H9 (cell line): ENCODE measurements around the gene ZBTB20. TPM values are rescaled to one million over a fixed set of nuclear protein-coding genes. Genes with fewer than 3 reads are reported as not detected.

Experiments used
- DNase-seq: peaks from one replicate; pipeline ENCODE4 v3.0.0-alpha.2; 2017
- H2AFZ ChIP-seq: one replicate; pipeline ENCODE4 v1.6.1; 2013; ENCODE audit warnings: mild to moderate bottlenecking, low read length, control low read depth, moderate library complexity
- H2AK5ac ChIP-seq: 2 replicates; pipeline ENCODE4 v1.6.1; 2013; ENCODE audit warnings: low read length, control low read depth, mixed read lengths; ENCODE audit not compliant: insufficient read length
- H2BK120ac ChIP-seq: one replicate; pipeline ENCODE4 v1.6.1; 2013; ENCODE audit warnings: low read depth, mild to moderate bottlenecking, low read length, control low read depth, inconsistent platforms; ENCODE audit not compliant: poor library complexity, severe bottlenecking
- H2BK12ac ChIP-seq: 2 replicates; pipeline ENCODE4 v1.6.1; 2013; ENCODE audit warnings: low read length, control low read depth, mixed read lengths, low read depth; ENCODE audit not compliant: insufficient read length
- H2BK15ac ChIP-seq: 2 replicates; pipeline ENCODE4 v1.6.1; 2013; ENCODE audit warnings: low read depth, low read length, control low read depth
- H2BK20ac ChIP-seq: one replicate; pipeline ENCODE4 v1.6.1; 2013; ENCODE audit warnings: low read depth, mild to moderate bottlenecking, low read length, control low read depth, inconsistent platforms; ENCODE audit not compliant: poor library complexity, severe bottlenecking
- H2BK5ac ChIP-seq: 2 replicates; pipeline ENCODE4 v1.6.1; 2013; ENCODE audit warnings: low read length, control low read depth, mixed read lengths; ENCODE audit not compliant: insufficient read length
- H3K14ac ChIP-seq: 2 replicates; pipeline ENCODE4 v1.6.1; 2013; ENCODE audit warnings: low read length, control low read depth; ENCODE audit not compliant: insufficient read depth
- H3K18ac ChIP-seq: 2 replicates; pipeline ENCODE4 v1.6.1; 2013; ENCODE audit warnings: low read depth, mild to moderate bottlenecking, mixed read lengths, low read length, control low read depth; ENCODE audit not compliant: insufficient read length
- H3K23ac ChIP-seq: 2 replicates; pipeline ENCODE4 v1.6.1; 2013; ENCODE audit warnings: low read length, control low read depth, mixed read lengths, low read depth; ENCODE audit not compliant: insufficient read length
- H3K23me2 ChIP-seq: 2 replicates; pipeline ENCODE4 v1.6.1; 2013; ENCODE audit warnings: low read depth, mild to moderate bottlenecking, mixed read lengths, low read length, control low read depth; ENCODE audit not compliant: insufficient read length, poor library complexity, severe bottlenecking
- H3K27ac ChIP-seq: 2 replicates; pipeline ENCODE4 v1.5.1; 2013; ENCODE audit warnings: low read length, control low read depth, mixed read lengths, low read depth; ENCODE audit not compliant: insufficient read length
- H3K27me3 ChIP-seq: 2 replicates; pipeline ENCODE4 v1.6.1; 2013; ENCODE audit warnings: low read length, control low read depth, inconsistent platforms; ENCODE audit not compliant: insufficient read depth
- H3K4ac ChIP-seq: 2 replicates; pipeline ENCODE4 v1.6.1; 2013; ENCODE audit warnings: low read depth, mild to moderate bottlenecking, control low read depth, inconsistent platforms, low read length, moderate library complexity
- H3K4me1 ChIP-seq: 2 replicates; pipeline ENCODE4 v1.6.1; 2013; ENCODE audit warnings: low read length, control low read depth, inconsistent platforms; ENCODE audit not compliant: insufficient read depth
- H3K4me2 ChIP-seq: 2 replicates; pipeline ENCODE4 v1.6.1; 2013; ENCODE audit warnings: low read length, control low read depth, mixed read lengths; ENCODE audit not compliant: insufficient read length, insufficient read depth
- H3K56ac ChIP-seq: 2 replicates; pipeline ENCODE4 v1.6.1; 2013; ENCODE audit warnings: low read depth, mild to moderate bottlenecking, mixed read lengths, low read length, control low read depth; ENCODE audit not compliant: insufficient read length
- H3K79me1 ChIP-seq: 2 replicates; pipeline ENCODE4 v1.6.1; 2013; ENCODE audit warnings: low read depth, mild to moderate bottlenecking, moderate library complexity, low read length, control low read depth, inconsistent platforms; ENCODE audit not compliant: insufficient read depth, poor library complexity, severe bottlenecking
- H3K79me2 ChIP-seq: 2 replicates; pipeline ENCODE4 v1.6.1; 2013; ENCODE audit warnings: low read length, control low read depth, inconsistent platforms; ENCODE audit not compliant: insufficient read depth
- H3K9ac ChIP-seq: 2 replicates; pipeline ENCODE4 v1.6.1; 2013; ENCODE audit warnings: low read length, control low read depth, mixed read lengths; ENCODE audit not compliant: insufficient read length; ENCODE audit errors: extremely low read depth
- H3K9me3 ChIP-seq: one replicate; pipeline ENCODE4 v1.6.1; 2013; ENCODE audit warnings: low read depth, low read length, inconsistent platforms; ENCODE audit not compliant: control insufficient read depth
- H3T11ph ChIP-seq: one replicate; pipeline ENCODE4 v1.6.1; 2013; ENCODE audit warnings: mild to moderate bottlenecking, low read length, control low read depth, inconsistent platforms
- H4K20me1 ChIP-seq: one replicate; pipeline ENCODE4 v1.6.1; 2013; ENCODE audit not compliant: control insufficient read depth, insufficient read length, insufficient read depth
- H4K5ac ChIP-seq: 2 replicates; pipeline ENCODE4 v1.6.1; 2013; ENCODE audit warnings: low read depth, mild to moderate bottlenecking, mixed read lengths, low read length, control low read depth; ENCODE audit not compliant: insufficient read length
- H4K8ac ChIP-seq: replicated peaks from 2 replicates; pipeline ENCODE4 v1.6.1; 2013; ENCODE audit warnings: low read length, control low read depth, mixed read lengths, low read depth; ENCODE audit not compliant: insufficient read length
- H4K91ac ChIP-seq: 2 replicates; pipeline ENCODE4 v1.6.1; 2013; ENCODE audit warnings: low read depth, mild to moderate bottlenecking, moderate library complexity, mixed read lengths, low read length, control low read depth; ENCODE audit not compliant: insufficient read length
- H3K27ac Mint-ChIP-seq, 3 experiments: 2 replicates in 2 of 3; 3 replicates in 1 of 3; pipeline ENCODE4 v1.8.0; 2020 to 2021; ENCODE audit warnings: mixed read lengths in 3 of 3, mild to moderate bottlenecking in 1 of 3, moderate library complexity in 1 of 3
- H3K27me3 Mint-ChIP-seq: 2 replicates; pipeline ENCODE4 v1.8.0; 2021; ENCODE audit warnings: low read depth, mild to moderate bottlenecking, moderate library complexity, mixed read lengths
- H3K36me3 Mint-ChIP-seq, 3 experiments: 2 replicates in 2 of 3; 3 replicates in 1 of 3; pipeline ENCODE4 v1.8.0; 2020 to 2021; ENCODE audit warnings: low read depth in 3 of 3, mixed read lengths in 3 of 3; ENCODE audit not compliant: insufficient read depth in 1 of 3
- H3K4me1 Mint-ChIP-seq, 2 experiments: 2 replicates each; pipeline ENCODE4 v1.8.0; 2020; ENCODE audit warnings: mixed read lengths in 2 of 2
- H3K4me3 Mint-ChIP-seq, 2 experiments: 2 replicates in 1 of 2; 3 replicates in 1 of 2; pipeline ENCODE4 v1.8.0; 2020 to 2021; ENCODE audit warnings: mild to moderate bottlenecking in 2 of 2, mixed read lengths in 2 of 2, moderate library complexity in 1 of 2
- H3K9me3 Mint-ChIP-seq, 2 experiments: 2 replicates in 1 of 2; 3 replicates in 1 of 2; pipeline ENCODE4 v1.8.0; 2020; ENCODE audit warnings: mild to moderate bottlenecking in 2 of 2, mixed read lengths in 2 of 2, moderate library complexity in 1 of 2
- WGBS: extraction: QIAGEN DNeasy Blood & Tissue Kit; methylation state at CpG from one replicate; pipeline ENCODE4 v1.1.7; 2013; ENCODE audit warnings: missing lambda C conversion rate, low lambda C conversion rate, mixed read lengths; ENCODE audit not compliant: insufficient read length; ENCODE audit errors: extremely low coverage; 5-methylcytosine and 5-hydroxymethylcytosine counted together
- total RNA-seq: library from RNA; stranded (reverse); gene quantifications from 2 replicates; pipeline ENCODE4 v1.2.1, GENCODE V29; 2021
- TF ChIP-seq, protein P1 (sequence below): fragments of 200-600 bp; sonication (generic); conservative IDR thresholded peaks from 3 replicates; pipeline ENCODE4 v1.8.0; 2021; ENCODE audit warnings: antibody characterized with exemption, mild to moderate bottlenecking

Gene ZBTB20
- total RNA-seq, 1 experiment from 2014 or later = 0.70 TPM

DNA sequence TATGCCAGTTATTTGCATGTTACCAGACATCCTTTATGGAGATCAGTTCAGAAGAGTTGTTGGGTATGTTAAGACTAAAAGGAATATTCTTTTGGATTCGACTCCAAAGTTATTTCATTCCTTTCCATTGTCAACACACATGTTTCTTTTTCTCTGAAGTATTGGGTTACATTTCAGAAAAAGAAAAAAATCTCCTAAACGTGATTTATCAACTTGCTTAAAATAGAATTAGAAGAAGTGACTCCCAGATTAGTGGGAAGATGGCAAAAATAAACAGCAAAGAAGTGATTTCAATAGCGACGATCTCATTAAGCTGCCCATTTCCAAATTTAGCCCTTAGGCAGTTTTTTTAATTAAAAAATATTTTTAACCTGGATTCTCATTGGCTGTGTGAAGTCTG is 767.8 kb downstream of the ZBTB20 start:
- H3K23me2 ChIP-seq = no peaks in the 10 kb centered on the region
- H3K4me1 ChIP-seq = peaks cover 3% of the 10 kb centered on the region; the same call in 1 of the 2 replicates
- no peak overlapping the region for H2BK120ac ChIP-seq
- H3K27ac ChIP-seq = no peak overlapping the region
- H4K20me1 ChIP-seq = no peaks in the 10 kb centered on the region
- H3K18ac ChIP-seq = no peak overlapping the region
- Mint-ChIP-seq H3K4me3 (no peak overlapping the region), H3K9me3 (peaks cover 0 to 4% of the 10 kb centered on the region in 2 experiments; a peak in 1 of 5 replicates), H3K27ac (no peak overlapping the region), H3K4me1 (peaks cover 19 to 21% of the 10 kb centered on the region in 2 experiments), H3K27me3 (no peaks in the 10 kb centered on the region), H3K36me3 (peaks cover 0 to 3% (median 3%) of the 10 kb centered on the region in 3 experiments; a peak in 1 of 7 replicates)
- no peak overlapping the region for H2BK5ac ChIP-seq
- no peak overlapping the region for H4K91ac ChIP-seq
- no peak overlapping the region for H3T11ph ChIP-seq
- no CpG with 5 or more reads among the region's 4 CpGs for WGBS
- H3K4ac ChIP-seq = no peak overlapping the region
- no peak overlapping the region for H3K23ac ChIP-seq
- H2BK15ac ChIP-seq = no peak overlapping the region
- no peak overlapping the region for H4K5ac ChIP-seq
- H3K9ac ChIP-seq = no peak overlapping the region
- H3K4me2 ChIP-seq = no peak overlapping the region
- no peak overlapping the region for H2AFZ ChIP-seq
- no peak overlapping the region for H2BK12ac ChIP-seq
- H3K79me1 ChIP-seq = no peaks in the 10 kb centered on the region
- H3K79me2 ChIP-seq = no peaks in the 10 kb centered on the region
- H4K8ac ChIP-seq = no peak overlapping the region
- H3K14ac ChIP-seq = no peak overlapping the region
- TF ChIP-seq, protein P1, sequence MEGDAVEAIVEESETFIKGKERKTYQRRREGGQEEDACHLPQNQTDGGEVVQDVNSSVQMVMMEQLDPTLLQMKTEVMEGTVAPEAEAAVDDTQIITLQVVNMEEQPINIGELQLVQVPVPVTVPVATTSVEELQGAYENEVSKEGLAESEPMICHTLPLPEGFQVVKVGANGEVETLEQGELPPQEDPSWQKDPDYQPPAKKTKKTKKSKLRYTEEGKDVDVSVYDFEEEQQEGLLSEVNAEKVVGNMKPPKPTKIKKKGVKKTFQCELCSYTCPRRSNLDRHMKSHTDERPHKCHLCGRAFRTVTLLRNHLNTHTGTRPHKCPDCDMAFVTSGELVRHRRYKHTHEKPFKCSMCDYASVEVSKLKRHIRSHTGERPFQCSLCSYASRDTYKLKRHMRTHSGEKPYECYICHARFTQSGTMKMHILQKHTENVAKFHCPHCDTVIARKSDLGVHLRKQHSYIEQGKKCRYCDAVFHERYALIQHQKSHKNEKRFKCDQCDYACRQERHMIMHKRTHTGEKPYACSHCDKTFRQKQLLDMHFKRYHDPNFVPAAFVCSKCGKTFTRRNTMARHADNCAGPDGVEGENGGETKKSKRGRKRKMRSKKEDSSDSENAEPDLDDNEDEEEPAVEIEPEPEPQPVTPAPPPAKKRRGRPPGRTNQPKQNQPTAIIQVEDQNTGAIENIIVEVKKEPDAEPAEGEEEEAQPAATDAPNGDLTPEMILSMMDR = no peak
- H2BK20ac ChIP-seq = no peak overlapping the region
- H3K56ac ChIP-seq = no peak overlapping the region
- no peak for DNase-seq
- no peaks in the 10 kb centered on the region for H3K9me3 ChIP-seq
- no peaks in the 10 kb centered on the region for H3K27me3 ChIP-seq
- H2AK5ac ChIP-seq = no peak overlapping the region
